Loucy (cell line): ENCODE measurements around the gene RGS9.
A peak's percentile ranks its signal among the peaks of the same experiment; 100 is the strongest.

ENCODE experiments used
- H2AFZ ChIP-seq: fragments of 200-600 bp; sonication (generic); 2 replicates; pipeline ENCODE4 v1.6.0; 2016; ENCODE audit warnings: antibody characterized with exemption, mild to moderate bottlenecking, low read length, moderate library complexity
- H3F3A ChIP-seq: fragments of 200-600 bp; 2 replicates; pipeline ENCODE4 v1.6.0; 2016; ENCODE audit warnings: antibody characterized with exemption, low read depth, mild to moderate bottlenecking
- H3K27me3 ChIP-seq: fragments of 200-600 bp; sonication (generic); 2 replicates; pipeline ENCODE4 v1.6.1; 2014; ENCODE audit warnings: low read length, mild to moderate bottlenecking; ENCODE audit not compliant: insufficient read depth, poor library complexity, severe bottlenecking
- H3K36me3 ChIP-seq: fragments of 200-600 bp; sonication (generic); 2 replicates; pipeline ENCODE4 v1.6.1; 2016; ENCODE audit warnings: low read length; ENCODE audit not compliant: insufficient read depth
- H3K4me1 ChIP-seq: fragments of 200-600 bp; sonication (generic); 2 replicates; pipeline ENCODE4 v1.5.1; 2014; ENCODE audit warnings: low read length, mild to moderate bottlenecking; ENCODE audit not compliant: insufficient read depth, poor library complexity, severe bottlenecking
- H3K4me2 ChIP-seq: fragments of 200-600 bp; sonication (generic); 2 replicates; pipeline ENCODE4 v1.6.0; 2014; ENCODE audit warnings: antibody characterized with exemption, low read length, low read depth, mild to moderate bottlenecking; ENCODE audit not compliant: poor library complexity, severe bottlenecking
- H3K4me3 ChIP-seq: fragments of 200-600 bp; sonication (generic); 2 replicates; pipeline ENCODE4 v1.5.1; 2014; ENCODE audit warnings: low read length, mild to moderate bottlenecking, mixed read lengths; ENCODE audit not compliant: poor library complexity, severe bottlenecking
- H3K79me2 ChIP-seq: fragments of 200-600 bp; sonication (generic); 2 replicates; pipeline ENCODE4 v1.6.1; 2014; ENCODE audit warnings: low read length; ENCODE audit not compliant: insufficient read depth
- H3K9ac ChIP-seq: fragments of 200-600 bp; sonication (generic); 2 replicates; pipeline ENCODE4 v1.6.0; 2014; ENCODE audit warnings: mild to moderate bottlenecking, low read depth, low read length, moderate library complexity; ENCODE audit not compliant: poor library complexity, severe bottlenecking
- H3K9me2 ChIP-seq: fragments of 200-600 bp; sonication (generic); replicated peaks from 2 replicates; pipeline ENCODE4 v1.6.1; 2016; ENCODE audit warnings: low read depth, low read length, mixed read lengths
- H3K9me3 ChIP-seq: fragments of 200-600 bp; sonication (generic); 2 replicates; pipeline ENCODE4 v1.6.1; 2014; ENCODE audit warnings: mild to moderate bottlenecking, antibody characterized with exemption, low read length, low read depth; ENCODE audit not compliant: insufficient read depth
- H4K20me1 ChIP-seq: fragments of 200-600 bp; sonication (generic); 2 replicates; pipeline ENCODE4 v1.6.0; 2014; ENCODE audit warnings: antibody characterized with exemption, low read length, mild to moderate bottlenecking; ENCODE audit not compliant: insufficient read depth, poor library complexity, severe bottlenecking
- CTCF ChIP-seq: fragments of 200-600 bp; sonication (generic); conservative IDR thresholded peaks from 2 replicates; pipeline ENCODE4 v1.5.1; 2014; ENCODE audit warnings: mild to moderate bottlenecking, antibody characterized with exemption, low read length
- EZH2phosphoT487 ChIP-seq: fragments of 200-600 bp; IDR thresholded peaks from 2 replicates; pipeline ENCODE4 v1.6.1; 2018; ENCODE audit warnings: antibody characterized with exemption, mild to moderate bottlenecking, moderate library complexity, borderline replicate concordance

RGS9 gene

DNA sequence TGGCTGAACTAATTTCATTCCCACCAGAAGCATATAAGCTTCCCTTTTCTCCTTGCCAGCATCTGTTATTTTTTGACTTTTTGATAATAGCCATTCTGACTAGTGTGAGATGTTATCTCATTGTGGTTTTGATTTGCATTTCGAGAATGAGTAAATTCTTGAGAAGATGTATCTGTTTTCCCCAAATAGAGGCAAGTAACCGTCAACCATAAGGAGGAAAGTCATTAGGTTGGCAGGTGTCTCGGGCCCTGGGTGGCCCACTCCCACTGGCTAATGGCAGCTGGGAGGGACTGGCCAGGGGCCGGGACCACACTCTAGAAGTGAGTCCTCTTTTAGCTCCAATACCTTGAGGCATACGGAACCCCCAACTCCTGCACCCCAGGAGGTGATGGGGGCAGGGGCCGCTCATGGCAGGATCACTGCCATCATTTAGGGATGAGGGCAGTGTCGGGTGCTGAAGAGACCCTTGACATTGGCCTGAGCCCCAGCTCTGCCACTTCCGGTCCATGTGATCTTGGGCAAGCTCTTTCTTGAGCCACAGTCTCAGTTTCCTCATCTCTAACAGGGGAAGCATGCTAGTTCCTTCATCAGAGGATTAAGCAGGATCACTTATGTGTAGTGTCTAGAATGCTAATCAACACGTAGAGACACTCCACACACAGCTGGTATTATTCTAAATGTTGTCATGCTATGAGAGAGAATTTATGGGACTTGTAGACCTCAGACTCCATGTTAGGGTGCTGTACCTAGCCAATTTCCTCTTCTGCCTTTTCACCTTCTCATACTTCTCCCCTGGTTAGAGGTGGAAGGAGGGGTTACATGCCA is 44.3 kb downstream of the RGS9 start:
- H3K4me2 ChIP-seq: peak overlapping the region; percentile 86
- TF ChIP-seq CTCF (no peak), EZH2phosphoT487 (no peak)
- 0 out of 2 replicates have a peak overlapping the region, but pooled peaks have one; percentile 15 for H2AFZ ChIP-seq
- H3K9ac ChIP-seq: peak overlapping the region; percentile 68
- H3K4me3 ChIP-seq: peak overlapping the region; percentile 13
- H3K9me3 ChIP-seq: no peaks in the 10 kb centered on the region
- H4K20me1 ChIP-seq: no peaks in the 10 kb centered on the region
- no peaks in the 10 kb centered on the region for H3K36me3 ChIP-seq
- no peaks in the 10 kb centered on the region for H3K27me3 ChIP-seq
- peaks cover 81% of the 10 kb centered on the region for H3K4me1 ChIP-seq
- no peaks in the 10 kb centered on the region for H3K79me2 ChIP-seq
- peaks cover 14% of the 10 kb centered on the region; the same call in 1 of the 2 replicates for H3F3A ChIP-seq
- no peaks in the 10 kb centered on the region for H3K9me2 ChIP-seq

DNA sequence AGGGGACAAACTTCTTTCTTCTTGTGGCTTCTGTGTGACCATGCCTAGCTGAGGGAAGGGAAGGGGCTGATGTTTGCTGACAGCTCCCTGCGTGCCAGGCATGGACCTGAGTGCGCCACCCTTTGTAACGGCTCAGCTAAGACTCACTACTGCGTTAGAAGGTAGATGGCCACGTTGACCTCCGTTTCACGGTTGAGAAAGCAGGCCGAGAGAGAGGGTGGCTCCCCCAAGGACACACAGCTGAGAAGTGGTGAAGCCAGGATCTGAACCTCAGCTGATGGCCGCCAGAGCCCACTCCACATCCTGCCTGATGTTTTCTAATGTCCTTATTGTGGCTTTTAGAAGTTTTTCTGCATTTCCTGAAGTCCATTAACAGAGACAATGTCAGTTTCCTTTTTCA is 45.1 kb downstream of the RGS9 start:
- Histone ChIP-seq H3K36me3 (no peaks in the 10 kb centered on the region), H3K4me1 (peaks cover 87% of the 10 kb centered on the region), H3K79me2 (no peaks in the 10 kb centered on the region), H3K9ac (peak overlapping the region; percentile 68), H3K9me3 (no peaks in the 10 kb centered on the region), H2AFZ (peak overlapping the region; percentile 15; the same call in 1 of the 2 replicates), H3K27me3 (no peaks in the 10 kb centered on the region), H3K4me3 (peak overlapping the region; percentile 13), H3K4me2 (peak overlapping the region; percentile 86), H3F3A (peaks cover 14% of the 10 kb centered on the region; the same call in 1 of the 2 replicates), H3K9me2 (no peaks in the 10 kb centered on the region), H4K20me1 (no peaks in the 10 kb centered on the region)
- TF ChIP-seq CTCF (0 out of 2 replicates have a peak, but pooled peaks have one; percentile 24), EZH2phosphoT487 (no peak)

- no peak overlapping the region for H3K4me3 ChIP-seq
- H3K36me3 ChIP-seq: no peaks in the 10 kb centered on the region
- peak overlapping the region; percentile 68 for H3K9ac ChIP-seq
- H3K9me3 ChIP-seq: no peaks in the 10 kb centered on the region; the same call in 1 of the 2 replicates
- no peaks in the 10 kb centered on the region for H3K79me2 ChIP-seq
- TF ChIP-seq CTCF (no peak), EZH2phosphoT487 (no peak)
- H4K20me1 ChIP-seq: no peaks in the 10 kb centered on the region
- no peak overlapping the region for H3K4me2 ChIP-seq
- H3K9me2 ChIP-seq: no peaks in the 10 kb centered on the region
- H3K4me1 ChIP-seq: peaks cover 75% of the 10 kb centered on the region
- no peaks in the 10 kb centered on the region for H3K27me3 ChIP-seq
- peaks cover 14% of the 10 kb centered on the region; the same call in 1 of the 2 replicates for H3F3A ChIP-seq
- H2AFZ ChIP-seq: no peak overlapping the region
Observed at GRCh38 chr17:65183736-65184135, 46.6 kb downstream of the RGS9 start.
